WTC11 (cell line): ENCODE data around the gene NAT16. TPM values are rescaled to one million over a fixed set of nuclear protein-coding genes. Genes with fewer than 3 reads are reported as not detected.

Experiments
- ATAC-seq: fragments of 200-7000 bp; cut with Tn5 transposase; 2 replicates; pipeline ENCODE4 v1.10.0; 2021; ENCODE audit warnings: mild to moderate bottlenecking, moderate library complexity
- CTCF ChIA-PET: fragments of 300-600 bp; sonication (Branson Sonifier 250); formaldehyde crosslinking; loops from one replicate; lab custom pipeline; 2021; ENCODE audit warnings: antibody characterized with exemption; lab: Charles Lee
- POLR2A ChIA-PET: fragments of 350-600 bp; sonication (Branson Sonifier 250); formaldehyde crosslinking; loops from one replicate; lab custom pipeline; 2021; ENCODE audit warnings: antibody characterized with exemption; lab: Charles Lee
- DNase-seq: peaks from one replicate; pipeline ENCODE4 v3.0.0; 2021; ENCODE audit warnings: low spot score
- H3K27ac Mint-ChIP-seq: 2 replicates; pipeline ENCODE4 v1.8.0; 2021; ENCODE audit warnings: mixed read lengths
- H3K27me3 Mint-ChIP-seq: 2 replicates; pipeline ENCODE4 v1.8.0; 2021; ENCODE audit warnings: low read depth, mild to moderate bottlenecking, moderate library complexity, mixed read lengths
- H3K36me3 Mint-ChIP-seq: 2 replicates; pipeline ENCODE4 v1.8.0; 2021; ENCODE audit warnings: mixed read lengths
- H3K4me1 Mint-ChIP-seq: 2 replicates; pipeline ENCODE4 v1.8.0; 2022; ENCODE audit warnings: mixed read lengths
- H3K4me3 Mint-ChIP-seq: 2 replicates; pipeline ENCODE4 v1.8.0; 2021; ENCODE audit warnings: mild to moderate bottlenecking, moderate library complexity, mixed read lengths
- H3K9me3 Mint-ChIP-seq: 2 replicates; pipeline ENCODE4 v1.8.0; 2021; ENCODE audit warnings: mixed read lengths
- E2F4 ChIP-seq: sonication (generic); formaldehyde crosslinking; IDR thresholded peaks from 2 replicates; pipeline ENCODE4 v1.8.1; 2022; ENCODE audit warnings: low read depth, mild to moderate bottlenecking, moderate library complexity, missing genetic modification reagents, borderline replicate concordance
- ESRRA ChIP-seq: sonication (generic); formaldehyde crosslinking; IDR thresholded peaks from 2 replicates; pipeline ENCODE4 v1.8.1; 2022; ENCODE audit warnings: mild to moderate bottlenecking, missing genetic modification reagents, borderline replicate concordance
- GABPB1 ChIP-seq: sonication (generic); formaldehyde crosslinking; IDR thresholded peaks from 2 replicates; pipeline ENCODE4 v1.8.1; 2023; ENCODE audit warnings: mild to moderate bottlenecking, missing genetic modification reagents
- GRHL2 ChIP-seq: fragments of 250-450 bp; sonication (Bioruptor Pico); IDR thresholded peaks from 2 replicates; pipeline ENCODE4 v1.8.0; 2022; ENCODE audit warnings: mild to moderate bottlenecking, moderate library complexity; ENCODE audit not compliant: insufficient replicate concordance, severe bottlenecking
- HMGA2 ChIP-seq: fragments of 250-450 bp; sonication (Bioruptor Pico); IDR thresholded peaks from 2 replicates; pipeline ENCODE4 v1.4.0; 2021; ENCODE audit warnings: mild to moderate bottlenecking, moderate library complexity
- MAX ChIP-seq: sonication (generic); formaldehyde crosslinking; IDR thresholded peaks from 2 replicates; pipeline ENCODE4 v1.8.0; 2022; ENCODE audit warnings: mild to moderate bottlenecking, missing genetic modification reagents
- NFATC4 ChIP-seq: fragments of 250-450 bp; sonication (Bioruptor Pico); IDR thresholded peaks from 2 replicates; pipeline ENCODE4 v1.9.0; 2021; ENCODE audit warnings: mild to moderate bottlenecking
- NR3C1 ChIP-seq: sonication (generic); formaldehyde crosslinking; conservative IDR thresholded peaks from 2 replicates; pipeline ENCODE4 v1.8.1; 2023; ENCODE audit warnings: low read depth, mild to moderate bottlenecking, missing genetic modification reagents
- TEAD4 ChIP-seq: sonication (generic); formaldehyde crosslinking; IDR thresholded peaks from 2 replicates; pipeline ENCODE4 v1.8.0; 2022; ENCODE audit warnings: mild to moderate bottlenecking, missing genetic modification reagents
- USF1 ChIP-seq: sonication (generic); formaldehyde crosslinking; IDR thresholded peaks from 2 replicates; pipeline ENCODE4 v1.8.0; 2022; ENCODE audit warnings: mild to moderate bottlenecking, missing genetic modification reagents
- ZNF263 ChIP-seq: sonication (generic); formaldehyde crosslinking; IDR thresholded peaks from 2 replicates; pipeline ENCODE4 v1.8.1; 2022; ENCODE audit warnings: low read depth, mild to moderate bottlenecking, moderate library complexity, missing genetic modification reagents
- ZNF512 ChIP-seq: sonication (generic); formaldehyde crosslinking; IDR thresholded peaks from 2 replicates; pipeline ENCODE4 v1.8.1; 2022; ENCODE audit warnings: missing genetic modification reagents, borderline replicate concordance
- ZSCAN18 ChIP-seq: fragments of 250-450 bp; sonication (Bioruptor Pico); IDR thresholded peaks from 2 replicates; pipeline ENCODE4 v2.1.2; 2022; ENCODE audit warnings: mild to moderate bottlenecking, moderate library complexity
- total RNA-seq: library from RNA; stranded (reverse); gene quantifications from 3 replicates; pipeline ENCODE4 v1.2.3, GENCODE V29; 2021
- TF ChIP-seq, protein P1 (sequence below): sonication (generic); formaldehyde crosslinking; IDR thresholded peaks from 2 replicates; pipeline ENCODE4 v1.8.1; 2023; ENCODE audit warnings: mild to moderate bottlenecking, moderate library complexity, missing genetic modification reagents
- TF ChIP-seq, protein P2 (sequence below): fragments of 250-450 bp; sonication (Bioruptor Pico); IDR thresholded peaks from 2 replicates; pipeline ENCODE4 v1.9.0; 2021; ENCODE audit warnings: mild to moderate bottlenecking
- TF ChIP-seq, protein P3 (sequence below): sonication (generic); formaldehyde crosslinking; IDR thresholded peaks from 2 replicates; pipeline ENCODE4 v1.8.0; 2022; ENCODE audit warnings: mild to moderate bottlenecking, missing genetic modification reagents
- TF ChIP-seq, protein P4 (sequence below): sonication (generic); formaldehyde crosslinking; IDR thresholded peaks from 2 replicates; pipeline ENCODE4 v1.8.1; 2023; ENCODE audit warnings: mild to moderate bottlenecking, missing genetic modification reagents

Gene NAT16
- total RNA-seq, 1 experiment from 2014 or later: 0.39 TPM

- TF ChIP-seq, protein P1, sequence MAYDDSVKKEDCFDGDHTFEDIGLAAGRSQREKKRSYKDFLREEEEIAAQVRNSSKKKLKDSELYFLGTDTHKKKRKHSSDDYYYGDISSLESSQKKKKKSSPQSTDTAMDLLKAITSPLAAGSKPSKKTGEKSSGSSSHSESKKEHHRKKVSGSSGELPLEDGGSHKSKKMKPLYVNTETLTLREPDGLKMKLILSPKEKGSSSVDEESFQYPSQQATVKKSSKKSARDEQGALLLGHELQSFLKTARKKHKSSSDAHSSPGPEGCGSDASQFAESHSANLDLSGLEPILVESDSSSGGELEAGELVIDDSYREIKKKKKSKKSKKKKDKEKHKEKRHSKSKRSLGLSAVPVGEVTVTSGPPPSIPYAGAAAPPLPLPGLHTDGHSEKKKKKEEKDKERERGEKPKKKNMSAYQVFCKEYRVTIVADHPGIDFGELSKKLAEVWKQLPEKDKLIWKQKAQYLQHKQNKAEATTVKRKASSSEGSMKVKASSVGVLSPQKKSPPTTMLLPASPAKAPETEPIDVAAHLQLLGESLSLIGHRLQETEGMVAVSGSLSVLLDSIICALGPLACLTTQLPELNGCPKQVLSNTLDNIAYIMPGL (CRISPR knock-in tag): no peak
- TF ChIP-seq HMGA2 (CRISPR knock-in tag): no peak
- TF ChIP-seq TEAD4: no peak
- TF ChIP-seq NR3C1 (CRISPR knock-in tag): no peak
- no peak for TF ChIP-seq MAX
Measured at GRCh38 chr7:101166648-101166908, 13.5 kb downstream of the NAT16 start (continued).

DNA sequence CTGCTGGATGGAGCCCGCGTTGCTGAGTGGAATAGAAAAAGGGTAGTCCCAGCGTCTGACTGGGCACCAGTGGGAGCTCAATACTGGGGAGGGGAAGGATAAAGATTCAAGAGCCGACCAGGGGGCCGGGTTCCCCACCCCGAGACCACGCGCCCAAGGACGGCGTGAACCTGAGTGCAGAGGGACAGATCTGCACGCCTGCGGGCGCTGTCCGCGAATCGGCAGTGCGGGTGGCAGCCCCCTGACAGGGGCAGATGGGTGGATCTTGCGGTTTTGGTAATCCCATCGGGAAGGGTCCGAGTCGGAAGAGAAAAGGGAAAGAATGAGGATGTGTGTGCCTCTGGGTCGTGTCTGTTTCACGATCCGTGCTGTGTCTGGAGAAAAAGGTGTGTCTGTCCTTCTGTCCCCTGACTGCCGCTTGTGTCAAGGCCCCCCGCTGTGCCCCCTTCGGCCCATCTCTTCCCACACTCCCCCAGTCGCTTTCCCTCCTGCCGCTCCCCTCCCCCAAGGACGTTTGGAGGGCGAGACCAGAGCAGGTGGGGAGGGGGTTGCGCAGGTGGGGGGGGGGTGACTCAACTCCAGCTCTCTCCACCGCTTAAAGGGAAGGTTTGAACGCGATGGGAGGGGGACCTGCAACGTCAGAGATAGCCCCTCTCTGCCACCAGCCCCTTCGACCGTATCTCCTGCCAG, 14.0 kb downstream of the NAT16 start:
- ChIA-PET CTCF (interaction anchor here (0.5 to 9.0 kb wide), 17 partner anchors 8 to 200 kb away, joined by 3 to 103 read pairs (median 6); partner anchors contain the start of genes NAT16, PLOD3, TRIM56 and ZNHIT1), POLR2A (interaction anchor here (0.6 to 2.4 kb wide), 8 partner anchors 8 to 277 kb away, joined by 3 to 14 read pairs (median 4); no protein-coding TSS in a partner anchor)
- Mint-ChIP-seq H3K9me3 (no peaks in the 10 kb centered on the region), H3K4me1 (peaks cover 66% of the 10 kb centered on the region), H3K36me3 (no peaks in the 10 kb centered on the region), H3K27ac (peak overlapping the region; percentile 20; the same call in 1 of the 2 replicates), H3K27me3 (peaks cover 75% of the 10 kb centered on the region), H3K4me3 (peak overlapping the region; percentile 81)
- no peak for ATAC-seq
- DNase-seq: peak; percentile 56
- TF ChIP-seq NFATC4 (0 out of 2 replicates have a peak, but pooled peaks have one; percentile 60), ESRRA (CRISPR knock-in tag) (peak; percentile 75; the same call in 1 of the 2 replicates), USF1 (CRISPR knock-in tag) (no peak), GABPB1 (CRISPR knock-in tag) (no peak), E2F4 (CRISPR knock-in tag) (no peak), ZNF512 (0 out of 2 replicates have a peak, but pooled peaks have one; percentile 10), ZSCAN18 (CRISPR knock-in tag) (no peak), ZNF263 (no peak), GRHL2 (CRISPR knock-in tag) (no peak)
- TF ChIP-seq, protein P2, sequence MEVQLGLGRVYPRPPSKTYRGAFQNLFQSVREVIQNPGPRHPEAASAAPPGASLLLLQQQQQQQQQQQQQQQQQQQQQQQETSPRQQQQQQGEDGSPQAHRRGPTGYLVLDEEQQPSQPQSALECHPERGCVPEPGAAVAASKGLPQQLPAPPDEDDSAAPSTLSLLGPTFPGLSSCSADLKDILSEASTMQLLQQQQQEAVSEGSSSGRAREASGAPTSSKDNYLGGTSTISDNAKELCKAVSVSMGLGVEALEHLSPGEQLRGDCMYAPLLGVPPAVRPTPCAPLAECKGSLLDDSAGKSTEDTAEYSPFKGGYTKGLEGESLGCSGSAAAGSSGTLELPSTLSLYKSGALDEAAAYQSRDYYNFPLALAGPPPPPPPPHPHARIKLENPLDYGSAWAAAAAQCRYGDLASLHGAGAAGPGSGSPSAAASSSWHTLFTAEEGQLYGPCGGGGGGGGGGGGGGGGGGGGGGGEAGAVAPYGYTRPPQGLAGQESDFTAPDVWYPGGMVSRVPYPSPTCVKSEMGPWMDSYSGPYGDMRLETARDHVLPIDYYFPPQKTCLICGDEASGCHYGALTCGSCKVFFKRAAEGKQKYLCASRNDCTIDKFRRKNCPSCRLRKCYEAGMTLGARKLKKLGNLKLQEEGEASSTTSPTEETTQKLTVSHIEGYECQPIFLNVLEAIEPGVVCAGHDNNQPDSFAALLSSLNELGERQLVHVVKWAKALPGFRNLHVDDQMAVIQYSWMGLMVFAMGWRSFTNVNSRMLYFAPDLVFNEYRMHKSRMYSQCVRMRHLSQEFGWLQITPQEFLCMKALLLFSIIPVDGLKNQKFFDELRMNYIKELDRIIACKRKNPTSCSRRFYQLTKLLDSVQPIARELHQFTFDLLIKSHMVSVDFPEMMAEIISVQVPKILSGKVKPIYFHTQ (CRISPR knock-in tag): no peak
- TF ChIP-seq, protein P3, sequence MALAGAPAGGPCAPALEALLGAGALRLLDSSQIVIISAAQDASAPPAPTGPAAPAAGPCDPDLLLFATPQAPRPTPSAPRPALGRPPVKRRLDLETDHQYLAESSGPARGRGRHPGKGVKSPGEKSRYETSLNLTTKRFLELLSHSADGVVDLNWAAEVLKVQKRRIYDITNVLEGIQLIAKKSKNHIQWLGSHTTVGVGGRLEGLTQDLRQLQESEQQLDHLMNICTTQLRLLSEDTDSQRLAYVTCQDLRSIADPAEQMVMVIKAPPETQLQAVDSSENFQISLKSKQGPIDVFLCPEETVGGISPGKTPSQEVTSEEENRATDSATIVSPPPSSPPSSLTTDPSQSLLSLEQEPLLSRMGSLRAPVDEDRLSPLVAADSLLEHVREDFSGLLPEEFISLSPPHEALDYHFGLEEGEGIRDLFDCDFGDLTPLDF: no peak
- TF ChIP-seq, protein P4, sequence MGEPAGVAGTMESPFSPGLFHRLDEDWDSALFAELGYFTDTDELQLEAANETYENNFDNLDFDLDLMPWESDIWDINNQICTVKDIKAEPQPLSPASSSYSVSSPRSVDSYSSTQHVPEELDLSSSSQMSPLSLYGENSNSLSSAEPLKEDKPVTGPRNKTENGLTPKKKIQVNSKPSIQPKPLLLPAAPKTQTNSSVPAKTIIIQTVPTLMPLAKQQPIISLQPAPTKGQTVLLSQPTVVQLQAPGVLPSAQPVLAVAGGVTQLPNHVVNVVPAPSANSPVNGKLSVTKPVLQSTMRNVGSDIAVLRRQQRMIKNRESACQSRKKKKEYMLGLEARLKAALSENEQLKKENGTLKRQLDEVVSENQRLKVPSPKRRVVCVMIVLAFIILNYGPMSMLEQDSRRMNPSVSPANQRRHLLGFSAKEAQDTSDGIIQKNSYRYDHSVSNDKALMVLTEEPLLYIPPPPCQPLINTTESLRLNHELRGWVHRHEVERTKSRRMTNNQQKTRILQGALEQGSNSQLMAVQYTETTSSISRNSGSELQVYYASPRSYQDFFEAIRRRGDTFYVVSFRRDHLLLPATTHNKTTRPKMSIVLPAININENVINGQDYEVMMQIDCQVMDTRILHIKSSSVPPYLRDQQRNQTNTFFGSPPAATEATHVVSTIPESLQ: no peak
